NCI-H1105 treated with DMSO at 0.1 percent for 48 hours (cell line): ENCODE measurements around the gene PCDH12.

Experiments used
- DNase-seq: peaks from one replicate; lab custom pipeline; 2025; lab: John Stamatoyannopoulos, UW

The PCDH12 gene

DNA sequence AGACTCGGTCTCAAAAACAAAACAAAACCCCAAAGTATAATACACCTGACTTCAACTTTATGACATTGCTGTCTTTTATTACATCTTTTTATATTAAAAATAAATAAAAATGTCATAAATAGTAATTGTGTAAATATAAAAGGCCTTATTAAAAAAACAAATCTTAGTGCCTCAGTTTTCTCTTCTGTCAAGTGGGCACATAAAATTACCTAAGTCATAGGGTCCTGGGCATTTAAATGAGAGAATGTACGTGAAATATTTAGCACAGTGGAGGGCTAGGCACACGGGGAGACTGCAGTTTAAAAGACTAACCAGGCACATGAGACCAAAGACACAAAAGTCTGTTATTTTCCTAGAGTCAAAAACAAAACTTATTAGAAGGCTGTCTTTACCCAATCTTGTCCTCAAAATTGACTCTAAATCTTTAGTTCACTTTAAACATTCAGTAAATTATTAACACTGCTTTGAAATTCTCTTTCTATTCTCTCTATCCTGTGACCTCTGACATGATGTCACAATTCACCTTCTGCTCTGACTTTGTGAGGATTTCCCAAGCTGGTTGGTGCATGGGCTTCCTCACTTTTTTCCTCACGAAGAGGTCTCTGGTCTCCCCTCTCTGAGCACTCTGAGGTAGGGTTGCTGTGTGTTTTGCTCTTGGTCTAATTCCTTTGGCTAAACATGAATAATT, 8.4 kb upstream of the PCDH12 start:
- DNase-seq, result no peak

DNA sequence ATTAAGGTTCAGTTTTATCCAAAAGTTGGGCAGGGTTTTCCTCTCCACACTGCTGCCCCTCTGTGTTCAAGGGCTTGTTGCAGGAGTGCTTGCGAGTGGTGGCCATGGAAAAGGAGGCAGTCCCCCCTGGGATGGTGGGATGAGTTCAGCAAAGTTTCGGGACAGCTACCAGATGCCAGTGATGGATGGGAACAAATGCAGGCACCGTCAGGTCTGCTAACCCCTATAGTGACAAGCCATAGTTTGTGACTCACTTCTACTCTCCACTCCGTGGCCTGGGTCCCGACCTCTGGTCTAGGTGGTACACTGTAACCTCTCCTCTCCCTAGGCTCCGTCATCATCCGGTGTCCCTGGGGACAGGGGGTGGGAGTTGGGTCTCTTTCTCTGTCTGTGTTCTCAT, 7.1 kb upstream of the PCDH12 start:
- no peak for DNase-seq

DNA sequence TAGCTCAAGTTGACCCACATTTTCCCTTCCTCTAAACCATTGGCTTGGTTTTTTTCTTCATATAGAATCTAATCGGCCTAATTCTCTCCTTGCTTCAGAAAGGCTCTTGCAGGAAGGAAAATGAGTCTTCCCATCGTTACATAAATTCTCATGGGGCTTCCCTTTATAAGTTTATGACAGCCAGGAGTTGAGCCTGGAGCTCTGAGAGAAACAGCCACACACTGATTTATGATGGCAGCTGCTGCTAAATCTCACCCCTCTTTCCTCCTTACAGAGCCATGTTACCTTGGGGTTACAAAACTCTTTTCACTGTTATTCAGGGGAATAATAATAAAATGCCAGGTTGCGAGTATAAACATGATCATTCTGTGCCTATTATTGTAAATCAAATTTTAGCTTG, 5.7 kb upstream of the PCDH12 start:
- DNase-seq, result no peak

DNA sequence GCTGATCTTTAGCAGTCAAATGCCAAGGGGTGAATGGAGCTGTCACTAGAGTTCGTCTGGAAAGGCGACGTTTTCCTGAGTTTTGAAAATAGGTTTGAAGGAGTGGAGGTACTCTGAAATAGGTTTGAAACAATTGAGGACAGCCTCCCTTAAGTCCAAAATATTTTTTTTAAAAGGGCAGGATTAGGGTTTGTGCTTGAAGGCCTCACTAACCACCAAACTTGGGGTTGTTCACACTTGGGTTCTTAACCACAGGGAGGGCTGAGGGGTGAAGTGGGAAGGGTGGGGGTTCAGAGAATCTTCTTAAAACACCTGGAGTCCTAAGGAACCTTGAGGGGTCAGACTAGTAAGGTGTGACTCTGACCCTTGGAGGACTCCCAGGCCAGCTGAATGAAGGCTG, 3.5 kb upstream of the PCDH12 start:
- no peak for DNase-seq

DNA sequence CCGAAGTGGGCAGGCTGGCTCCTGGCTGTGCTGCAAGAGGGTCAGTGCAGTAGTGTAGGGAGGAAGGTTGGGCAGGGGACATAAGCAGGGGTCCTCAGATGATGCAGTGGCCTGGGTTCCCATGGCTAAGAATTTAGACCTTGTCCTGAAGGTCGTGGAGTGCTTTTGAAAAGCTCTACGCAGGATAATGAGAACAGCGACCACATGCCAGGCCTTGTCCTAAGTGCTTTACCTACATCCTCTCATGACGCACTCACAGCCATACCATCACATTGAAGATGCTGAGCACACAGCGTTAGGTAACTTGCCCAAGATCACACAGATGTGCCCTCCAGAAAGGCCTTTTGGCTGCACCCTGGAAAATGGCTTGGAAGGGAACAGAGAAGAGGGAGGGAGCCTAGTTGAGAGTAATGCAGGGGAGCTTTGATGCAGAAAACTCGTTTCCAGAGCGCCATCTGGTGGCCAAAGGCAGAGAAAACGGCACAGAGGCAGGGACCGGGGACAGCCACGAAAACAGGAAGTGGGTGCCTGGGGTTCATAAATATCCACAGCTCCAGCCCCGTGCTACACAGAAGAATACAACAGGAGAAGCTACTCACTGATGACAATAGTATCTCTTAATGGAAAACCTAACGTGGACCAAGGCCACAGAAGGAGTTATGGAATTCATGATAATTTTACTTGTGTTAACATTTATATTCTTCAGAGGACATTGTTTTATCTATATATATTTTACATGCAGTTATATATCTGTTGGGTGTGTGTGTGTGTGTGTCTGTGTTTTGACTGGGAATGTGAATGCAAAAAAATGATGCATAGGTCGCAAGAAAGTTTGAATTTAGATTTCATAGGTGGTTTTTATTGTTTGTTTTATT, 2.7 kb upstream of the PCDH12 start:
- DNase-seq, result peak; percentile 54

DNA sequence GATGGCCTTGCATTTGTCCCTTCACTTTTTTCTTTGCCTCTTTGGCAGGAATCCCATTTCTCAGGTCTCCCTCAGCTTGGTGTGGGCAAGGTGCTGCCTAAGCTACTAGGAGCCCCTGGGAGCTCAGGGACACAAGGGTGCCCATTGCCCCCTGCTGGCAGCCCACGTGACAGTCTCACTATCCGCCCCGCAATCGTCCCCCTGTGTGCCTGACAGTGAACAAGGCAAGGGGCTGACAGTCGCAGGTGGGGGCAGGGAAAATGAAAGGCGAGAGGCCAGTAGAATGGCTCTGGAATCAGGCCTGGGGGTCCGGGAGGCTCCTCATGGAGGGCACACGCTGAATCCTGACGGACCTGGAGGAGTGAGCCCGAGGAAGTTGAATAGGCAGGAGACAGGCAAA, 2.0 kb upstream of the PCDH12 start:
- DNase-seq, result peak; percentile 4

DNA sequence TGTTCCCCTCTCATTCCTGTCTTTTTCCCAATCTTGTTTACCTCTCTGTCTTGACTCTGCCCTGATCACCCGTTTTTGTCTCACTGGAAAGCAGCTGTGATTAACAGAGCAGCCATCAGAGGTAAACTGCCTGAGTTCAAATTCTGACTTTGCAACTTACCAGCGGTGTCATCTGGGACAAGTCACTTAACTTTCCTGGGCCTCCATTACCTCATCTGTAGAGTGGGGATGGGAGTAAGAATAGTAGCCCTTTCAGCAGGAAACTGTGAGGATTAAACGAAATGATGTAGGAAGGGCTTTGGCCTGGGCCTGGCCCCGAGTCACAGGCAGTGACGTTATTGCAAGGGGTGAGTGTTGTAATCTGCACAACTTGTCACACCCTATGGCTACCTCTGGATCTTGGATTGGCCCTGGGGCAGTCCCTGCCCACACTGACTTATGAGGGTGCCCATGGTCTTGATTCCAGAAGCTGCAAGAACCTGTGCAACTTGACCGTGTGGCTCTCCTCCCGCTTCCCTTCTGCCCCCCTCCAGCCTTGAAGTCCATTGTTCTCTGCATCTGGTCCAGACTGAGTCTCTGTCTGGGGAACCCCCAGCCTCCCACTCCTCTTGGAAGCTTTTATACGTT, 657 bp upstream of the PCDH12 start:
- DNase-seq, result no peak

DNA sequence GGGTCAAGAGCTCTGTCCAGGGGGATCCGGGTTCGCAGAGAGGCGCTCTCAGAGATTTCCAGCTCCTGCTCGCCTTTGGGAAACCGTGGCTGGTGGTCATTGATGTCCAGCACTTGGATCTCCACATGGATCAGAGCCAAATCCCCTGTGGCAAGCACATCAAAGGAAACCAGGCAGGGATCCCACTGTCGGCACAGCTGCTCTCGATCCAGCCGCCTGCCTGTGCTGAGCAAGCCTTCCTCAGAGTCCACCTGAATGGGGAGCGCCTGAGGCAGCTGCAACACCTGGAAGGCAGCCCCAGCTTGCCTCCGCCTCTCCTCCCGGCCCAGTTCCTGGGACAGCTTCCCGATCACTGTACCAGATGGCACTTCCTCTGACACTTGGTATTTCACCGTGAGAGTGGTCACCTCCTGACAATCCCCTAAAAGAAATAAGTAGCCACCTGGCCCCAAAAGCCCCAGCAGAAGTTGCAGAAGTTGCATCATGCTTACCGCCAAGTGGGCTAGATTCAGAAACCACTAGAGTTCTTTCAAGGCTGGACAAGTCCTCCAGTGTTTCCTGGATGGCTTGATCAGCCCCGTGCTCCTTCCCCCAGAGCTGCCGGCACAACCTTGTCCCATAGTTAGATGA, 520 bp downstream of the PCDH12 start:
- DNase-seq, result peak; percentile 2

DNA sequence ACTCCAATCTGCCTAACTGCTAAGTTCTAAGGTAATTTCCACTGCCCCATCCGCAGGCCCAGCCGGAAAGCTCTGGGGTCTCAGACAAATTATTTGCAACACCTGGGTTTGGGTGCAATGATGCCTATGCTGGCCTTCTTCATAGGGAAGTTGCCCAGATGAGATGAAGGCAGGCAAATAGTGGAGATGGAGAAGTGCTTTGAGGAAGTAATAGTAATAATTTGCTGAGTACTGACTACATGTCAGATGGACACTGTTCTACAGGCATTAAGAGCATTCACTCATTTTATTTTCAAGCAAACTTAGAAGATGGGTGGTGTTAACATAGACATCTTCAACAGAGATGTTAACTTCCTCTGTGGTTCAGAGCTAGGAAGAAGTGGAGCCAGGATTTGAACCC, 3.8 kb downstream of the PCDH12 start:
- no peak for DNase-seq

DNA sequence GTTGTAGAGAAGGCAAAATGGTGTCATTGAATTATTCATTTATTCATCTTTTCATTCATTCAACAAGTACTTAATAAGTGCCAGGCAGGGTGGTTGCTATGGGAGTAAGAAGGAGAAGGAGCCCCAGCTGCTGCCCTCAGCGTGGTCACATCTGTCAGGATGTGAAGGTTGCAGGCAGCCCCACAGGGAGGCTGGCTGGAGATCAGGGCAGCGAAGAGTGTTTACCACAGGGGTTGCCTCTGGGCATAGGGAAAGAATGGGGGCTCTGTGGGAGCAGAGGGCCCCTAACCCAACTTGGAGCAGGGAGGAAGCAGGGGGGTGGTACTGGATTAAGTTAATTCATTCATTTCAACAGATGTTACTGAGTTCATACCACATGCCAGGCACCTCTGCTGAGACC, 6.0 kb downstream of the PCDH12 start:
- no peak for DNase-seq

DNA sequence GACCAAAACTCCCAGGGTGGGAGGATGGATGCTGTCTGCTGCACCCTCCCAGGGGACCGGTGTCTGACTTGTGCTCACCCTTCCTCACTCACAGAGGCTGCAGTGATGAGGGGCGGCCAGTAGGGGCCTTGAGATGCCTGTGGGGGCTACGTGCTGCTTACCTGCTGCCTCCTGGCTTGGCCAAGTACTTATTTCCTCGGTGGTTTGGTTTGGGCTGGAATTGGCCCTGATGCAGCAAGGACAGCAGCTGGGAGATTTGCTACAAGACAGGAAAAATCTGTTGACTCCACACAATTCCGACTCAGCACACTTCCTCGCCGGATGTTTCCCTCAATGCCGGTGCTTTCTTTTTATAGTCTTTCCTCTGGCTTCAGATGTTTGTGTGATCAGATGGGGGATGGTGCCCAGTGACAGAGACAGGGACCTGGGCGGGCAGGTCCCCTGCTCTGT, 6.6 kb downstream of the PCDH12 start:
- no peak for DNase-seq

DNA sequence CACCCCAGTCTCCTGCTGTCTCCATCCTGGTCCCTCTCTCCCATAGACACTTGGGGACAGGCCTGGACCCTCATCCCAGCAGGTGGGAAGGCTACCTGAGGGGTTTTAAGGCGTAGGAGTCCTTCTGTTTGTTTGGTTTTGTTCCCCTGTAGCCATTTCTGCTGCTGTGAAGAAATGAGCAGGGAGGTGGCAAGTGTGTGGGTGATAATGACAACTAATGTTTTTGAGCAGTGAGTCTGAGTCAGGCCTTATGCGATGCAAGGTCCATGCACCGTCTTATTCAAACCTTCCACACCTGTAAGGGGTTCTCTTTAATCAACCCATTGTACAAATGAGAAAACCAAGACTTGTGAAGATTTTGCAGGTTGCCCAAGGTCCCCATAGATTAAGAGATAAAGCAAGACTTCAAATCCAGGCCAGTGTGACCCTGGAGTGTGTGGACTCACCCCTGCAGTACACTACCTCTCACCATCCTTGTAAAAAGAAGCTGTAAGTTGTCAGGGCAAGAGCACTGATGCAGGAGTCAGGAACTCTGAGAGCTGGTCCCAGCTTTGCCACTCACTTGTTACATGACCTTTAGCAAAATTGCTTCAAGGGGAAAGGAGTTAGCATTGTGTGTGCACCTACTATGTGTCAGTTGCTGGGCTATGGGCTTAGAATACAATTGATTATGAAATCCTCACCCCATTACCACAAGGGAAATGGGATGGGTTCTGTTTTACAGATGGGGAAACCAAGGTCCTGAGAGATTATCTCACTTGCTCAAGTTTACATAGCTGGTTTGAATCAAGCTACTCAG, 7.6 kb downstream of the PCDH12 start:
- DNase-seq, result no peak

DNA sequence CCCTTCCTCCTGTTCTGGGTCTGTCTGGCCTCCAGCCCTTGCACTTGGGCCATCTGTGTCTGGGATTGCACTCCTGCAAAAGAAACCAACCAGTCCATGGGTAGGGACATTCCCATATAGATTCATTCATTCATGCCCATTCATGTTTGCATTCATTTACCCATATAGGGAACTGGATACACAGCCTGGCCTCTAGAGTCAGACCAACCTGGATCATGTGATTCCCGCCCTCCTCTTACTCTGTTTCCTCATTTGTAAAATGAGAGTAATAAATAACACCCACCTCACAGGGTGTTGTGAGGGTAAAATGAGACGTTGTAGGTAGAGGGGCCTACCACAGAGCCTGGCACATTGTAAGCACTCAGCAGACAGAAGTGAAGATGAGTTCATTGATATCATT, 8.5 kb downstream of the PCDH12 start:
- no peak for DNase-seq

DNA sequence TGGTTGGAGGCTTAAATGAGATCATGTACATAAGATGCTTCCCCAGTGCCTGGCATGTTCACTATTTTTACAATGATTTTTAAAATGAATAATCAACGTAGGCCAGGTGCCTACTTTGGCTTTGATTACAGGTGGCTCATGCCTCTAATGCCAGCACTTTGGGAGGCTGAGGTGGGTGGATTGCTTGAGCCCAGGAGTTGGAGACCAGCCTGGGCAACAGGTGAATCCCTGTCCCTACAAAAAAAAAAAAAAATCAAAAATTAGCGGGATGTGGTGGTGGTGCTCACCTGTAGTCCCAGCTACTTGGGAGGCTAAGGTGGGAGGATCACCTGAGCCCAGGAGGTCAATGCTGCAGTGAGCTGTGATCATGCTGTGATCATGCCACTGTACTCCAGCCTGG, 9.2 kb downstream of the PCDH12 start:
- no peak for DNase-seq

DNA sequence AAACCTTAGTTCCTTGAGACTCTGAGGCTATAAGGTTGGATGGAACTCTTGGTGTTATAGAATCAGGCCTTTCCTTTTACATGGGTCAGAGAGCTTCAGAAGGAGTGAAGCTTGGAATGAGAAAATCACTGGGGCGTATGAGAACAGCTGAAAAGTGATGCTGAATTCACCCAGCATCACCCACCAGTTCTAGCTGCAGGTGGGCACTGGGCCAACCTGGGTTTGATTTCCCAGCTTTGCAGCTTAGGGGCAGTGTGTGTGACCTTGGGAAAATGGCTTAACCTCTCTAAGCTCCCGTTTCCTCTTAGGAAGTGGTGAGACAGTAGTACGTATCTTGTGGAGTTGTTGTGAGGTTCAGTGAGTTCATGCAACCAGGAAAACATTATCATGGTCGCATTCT, 10.7 kb downstream of the PCDH12 start:
- no peak for DNase-seq

DNA sequence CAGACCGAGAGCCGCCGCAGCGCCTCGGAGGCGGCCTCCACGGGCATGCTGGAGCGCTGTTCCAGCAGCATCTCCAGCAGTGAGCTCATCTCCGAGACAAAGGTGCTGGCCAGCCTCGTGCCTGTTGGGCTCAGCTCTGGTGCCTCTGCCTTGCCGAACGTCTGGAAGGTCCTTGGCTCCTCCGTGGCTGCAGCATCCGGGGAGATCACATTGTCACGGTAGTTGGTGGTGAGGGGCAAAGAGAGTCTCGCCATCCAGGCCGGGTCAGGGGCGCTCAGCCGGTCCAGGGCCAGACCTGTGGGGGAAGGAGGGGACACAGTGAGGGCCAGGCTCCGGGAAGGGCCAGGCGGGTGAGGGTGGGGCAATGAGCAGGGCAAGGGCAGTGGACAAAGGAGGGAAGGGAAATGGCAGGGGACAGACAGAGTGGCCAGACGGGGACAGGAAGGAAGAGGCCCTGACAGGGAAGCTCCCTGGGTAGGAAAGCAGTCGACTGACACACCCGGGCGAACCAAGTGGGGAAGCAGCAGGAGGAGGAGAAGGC, 12.4 kb downstream of the PCDH12 start:
- DNase-seq, result no peak

DNA sequence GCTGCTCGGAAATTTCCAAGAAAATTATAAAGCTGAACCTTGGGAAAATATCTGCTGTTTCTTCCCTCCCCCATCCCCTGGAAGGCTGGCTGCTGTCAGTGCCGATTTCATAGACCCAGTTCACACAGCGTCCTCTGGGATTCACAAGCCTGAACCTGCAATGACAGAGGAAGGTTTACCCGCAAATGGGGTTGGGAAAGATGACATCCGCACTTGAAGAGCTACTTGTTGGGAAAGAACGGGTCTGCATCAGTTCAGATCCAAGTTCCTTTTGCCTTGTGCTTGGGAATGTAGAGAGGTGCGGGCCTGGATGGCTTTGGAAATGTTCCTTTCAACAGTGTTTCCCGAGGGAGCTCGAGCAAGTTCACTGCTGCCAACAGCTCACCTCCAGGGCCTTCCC, 13.9 kb downstream of the PCDH12 start:
- no peak for DNase-seq

DNA sequence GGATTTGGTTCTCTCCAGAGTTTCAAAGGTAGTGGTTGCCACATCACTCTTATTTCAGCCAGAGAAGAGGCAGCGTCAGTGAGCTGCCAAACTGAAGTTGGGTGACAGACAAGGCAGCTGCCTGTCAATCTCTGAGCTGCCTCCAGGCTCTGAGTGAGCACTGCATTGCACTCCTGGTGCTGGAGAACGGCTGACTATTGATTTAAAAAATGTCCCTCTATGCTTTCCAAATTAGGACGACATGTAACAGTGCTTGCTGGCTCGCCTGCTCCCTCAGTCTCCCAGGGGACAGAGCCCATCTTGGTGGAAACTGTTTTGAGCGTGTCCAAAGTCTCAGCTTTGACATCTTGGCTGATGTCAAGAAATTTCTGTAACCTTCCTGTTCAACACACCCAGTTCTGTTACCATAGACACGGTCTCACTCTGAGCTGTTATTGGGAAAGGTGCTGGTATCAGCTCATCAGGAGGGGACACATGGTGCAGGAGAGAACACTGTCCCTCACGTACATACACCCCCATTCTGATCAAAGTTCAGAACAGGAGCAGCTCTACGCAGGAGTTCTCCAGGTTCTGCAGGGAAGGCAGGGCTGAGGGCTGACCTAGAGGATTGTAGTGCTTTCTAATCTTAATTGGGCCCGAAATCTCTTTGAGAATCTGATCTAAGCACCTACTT, 15.7 kb downstream of the PCDH12 start:
- no peak for DNase-seq

DNA sequence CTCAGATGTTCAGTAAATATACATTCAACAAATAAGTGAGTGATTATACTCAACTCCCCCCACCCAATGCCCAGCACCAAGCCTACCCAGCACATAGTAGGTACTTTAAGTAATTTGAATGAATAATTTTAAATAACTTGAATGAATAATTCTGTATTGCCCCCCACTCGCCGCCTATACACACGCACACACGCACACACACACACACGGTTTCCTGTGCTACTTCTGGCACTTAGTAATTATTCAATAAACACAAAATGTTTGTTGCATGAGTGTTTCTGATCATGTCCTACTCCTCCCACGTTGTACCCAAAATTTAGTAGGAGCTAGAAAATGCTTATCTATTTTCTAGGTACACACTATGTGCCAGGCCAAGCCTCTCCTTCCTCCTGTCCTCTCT, 16.2 kb downstream of the PCDH12 start:
- DNase-seq, result no peak

DNA sequence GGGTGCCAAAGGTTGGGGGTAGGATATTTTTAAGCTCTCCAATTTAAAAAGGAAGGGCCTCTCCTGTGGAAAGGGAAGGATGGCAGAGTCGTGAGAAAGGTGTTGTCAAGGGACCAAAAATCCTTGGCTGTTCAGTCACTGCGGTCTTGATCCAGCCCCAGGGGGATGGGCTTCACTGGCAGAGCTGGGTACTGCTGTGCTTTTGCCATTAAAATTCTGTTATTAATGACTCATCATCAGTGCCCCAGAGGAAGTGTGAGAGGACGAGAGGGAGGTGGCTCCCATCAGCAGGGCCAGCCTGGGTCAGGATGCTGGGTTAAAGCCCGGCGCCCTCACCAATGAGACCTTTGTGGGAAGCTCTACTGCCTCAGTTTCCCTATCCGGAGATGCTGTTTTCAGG, 16.7 kb downstream of the PCDH12 start:
- DNase-seq, result no peak

DNA sequence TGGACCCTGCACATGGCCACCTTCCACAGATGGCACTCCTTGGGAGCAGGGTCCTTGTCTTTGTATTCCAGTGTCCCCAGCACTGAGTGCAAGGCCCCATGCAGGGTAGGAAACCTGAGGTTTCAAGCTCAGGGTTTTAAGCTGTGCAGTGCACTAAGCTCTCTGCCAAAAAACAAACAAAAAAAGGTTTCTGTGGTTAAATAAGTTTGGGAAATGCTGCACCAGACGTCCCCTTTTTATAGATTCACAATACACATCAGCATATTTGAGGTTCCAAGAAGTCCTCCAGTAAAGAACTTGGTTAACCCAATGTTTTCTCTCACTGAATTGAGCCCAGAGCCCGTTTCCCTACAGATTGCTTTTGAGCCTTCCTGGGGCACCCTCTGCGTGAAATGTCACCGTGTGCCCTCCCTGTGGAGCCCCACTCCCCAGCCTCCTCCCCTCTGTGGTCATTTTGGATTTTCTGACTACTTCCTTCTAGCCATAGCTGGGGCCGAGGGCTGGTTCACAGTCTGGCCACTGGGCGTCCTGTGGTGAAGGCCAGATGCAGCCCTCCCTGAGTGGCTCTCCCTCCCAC, 17.2 kb downstream of the PCDH12 start:
- DNase-seq, result no peak
